HG03103 (cell line): ENCODE results near the gene TCP10L.
"Not testable (repeated sequence)": the region's sequence is repeated elsewhere in the genome, so short reads cannot be mapped to it uniquely, and the experiment has no call there.

Experiments
- ATAC-seq: cut with Tn5 transposase; IDR thresholded peaks from one replicate; pipeline ENCODE4 v1.9.1; 2021; ENCODE audit warnings: low read depth; ENCODE audit not compliant: unreplicated experiment

TCP10L gene

GRCh38 chr21:32559006-32559610, 26.2 kb downstream of the TCP10L start:
- ATAC-seq = no peak

GRCh38 chr21:32558106-32558505, 27.2 kb downstream of the TCP10L start:
- no peak for ATAC-seq

GRCh38 chr21:32554832-32555638, 30.3 kb downstream of the TCP10L start:
- ATAC-seq = no peak

GRCh38 chr21:32549886-32550285, 35.4 kb downstream of the TCP10L start:
- no peak for ATAC-seq

GRCh38 chr21:32549440-32549839, 35.9 kb downstream of the TCP10L start:
- no peak for ATAC-seq

- ATAC-seq = no peak
Observed at GRCh38 chr21:32548978-32549377, 36.3 kb downstream of the TCP10L start.

GRCh38 chr21:32547018-32547417, 38.3 kb downstream of the TCP10L start:
- ATAC-seq = no peak

- no peak for ATAC-seq
Observed at GRCh38 chr21:32545948-32546441, 39.3 kb downstream of the TCP10L start.

- ATAC-seq = no peak
Observed at GRCh38 chr21:32544697-32545096, 40.6 kb downstream of the TCP10L start.

- ATAC-seq = no peak
Observed at GRCh38 chr21:32543975-32544374, 41.3 kb downstream of the TCP10L start.

GRCh38 chr21:32543056-32543455, 42.3 kb downstream of the TCP10L start:
- ATAC-seq = not testable (repeated sequence)

- ATAC-seq = no peak
Observed at GRCh38 chr21:32539378-32539777, 45.9 kb downstream of the TCP10L start.

GRCh38 chr21:32538147-32538792, 47.1 kb downstream of the TCP10L start:
- ATAC-seq = no peak

GRCh38 chr21:32537569-32537881, 47.8 kb downstream of the TCP10L start:
- ATAC-seq = no peak

GRCh38 chr21:32535612-32536011, 49.7 kb downstream of the TCP10L start:
- ATAC-seq = no peak

GRCh38 chr21:32534113-32534512, 51.2 kb downstream of the TCP10L start:
- ATAC-seq = no peak

GRCh38 chr21:32533611-32534010, 51.7 kb downstream of the TCP10L start:
- ATAC-seq = no peak

- no peak for ATAC-seq
Observed at GRCh38 chr21:32533053-32533452, 52.3 kb downstream of the TCP10L start.

- no peak for ATAC-seq
Observed at GRCh38 chr21:32532636-32533035, 52.7 kb downstream of the TCP10L start.

GRCh38 chr21:32531561-32531960, 53.8 kb downstream of the TCP10L start:
- ATAC-seq = not testable (repeated sequence)

GRCh38 chr21:32530809-32531208, 54.5 kb downstream of the TCP10L start:
- not testable (repeated sequence) for ATAC-seq

- no peak for ATAC-seq
Observed at GRCh38 chr21:32529679-32530078, 55.6 kb downstream of the TCP10L start.
